NCI-H128 (cell line): Measurements from ENCODE around the gene RSPH4A.
"Not testable (repeated sequence)": the region's sequence is repeated elsewhere in the genome, so short reads cannot be mapped to it uniquely, and the experiment has no call there.

Experiments
- DNase-seq: peaks from one replicate; lab custom pipeline; 2025; ENCODE audit not compliant: unreplicated experiment; lab: John Stamatoyannopoulos, UW

Gene RSPH4A

GRCh38 chr6:116615937-116616736 lies at the start of gene RSPH4A:
TSS of gene RSPH4A (plus strand) at chr6:116616479. CDS start at chr6:116616624, 145 bp downstream.
- peak; percentile 84 for DNase-seq

- no peak for DNase-seq
These were observed 48.2 kb upstream of the RSPH4A start for GRCh38 chr6:116568111-116568510.

GRCh38 chr6:116568821-116569755 lies 47.2 kb upstream of the RSPH4A start:
- no peak for DNase-seq

- peak; percentile 90 for DNase-seq
These were observed 45.2 kb upstream of the RSPH4A start, which contains the start of gene RWDD1 for GRCh38 chr6:116570856-116571682. TSS of gene RWDD1 (plus strand) at chr6:116571504. CDS start at chr6:116571583, 79 bp downstream.

- DNase-seq: no peak
These were observed 44.6 kb upstream of the RSPH4A start for GRCh38 chr6:116571683-116572000.

- no peak for DNase-seq
These were observed 44.1 kb upstream of the RSPH4A start for GRCh38 chr6:116572162-116572561.

GRCh38 chr6:116575227-116575626 lies 41.1 kb upstream of the RSPH4A start:
- no peak for DNase-seq

GRCh38 chr6:116577486-116577885 lies 38.8 kb upstream of the RSPH4A start:
- DNase-seq: no peak

- DNase-seq: no peak
These were observed 37.9 kb upstream of the RSPH4A start for GRCh38 chr6:116578335-116578734.

GRCh38 chr6:116579143-116579542 lies 37.1 kb upstream of the RSPH4A start:
- no peak for DNase-seq

- no peak for DNase-seq
These were observed 36.1 kb upstream of the RSPH4A start for GRCh38 chr6:116580198-116580597.

GRCh38 chr6:116586276-116586675 lies 30.0 kb upstream of the RSPH4A start:
- DNase-seq: no peak

GRCh38 chr6:116586738-116587137 lies 29.5 kb upstream of the RSPH4A start:
- DNase-seq: no peak

GRCh38 chr6:116595247-116595646 lies 21.0 kb upstream of the RSPH4A start:
- no peak for DNase-seq

GRCh38 chr6:116596815-116597214 lies 19.5 kb upstream of the RSPH4A start:
- no peak for DNase-seq

- DNase-seq: not testable (repeated sequence)
These were observed 12.4 kb upstream of the RSPH4A start for GRCh38 chr6:116603916-116604315.

- DNase-seq: not testable (repeated sequence)
These were observed 11.4 kb upstream of the RSPH4A start for GRCh38 chr6:116604868-116605267.

- no peak for DNase-seq
These were observed 10.3 kb upstream of the RSPH4A start for GRCh38 chr6:116605935-116606334.

GRCh38 chr6:116611056-116611455 lies 5.2 kb upstream of the RSPH4A start:
- DNase-seq: no peak

GRCh38 chr6:116616737-116617053 lies 416 bp downstream of the RSPH4A start:
- DNase-seq: no peak
